ENCODE results near the gene KDM4D. TPM values are rescaled to one million over a fixed set of nuclear protein-coding genes. Genes with fewer than 3 reads are reported as not detected.
"Not testable (repeated sequence)": the region's sequence is repeated elsewhere in the genome, so short reads cannot be mapped to it uniquely, and the experiment has no call there.

The KDM4D gene
- total and polyA plus RNA-seq, 2 of the 8 experiments (the other 6 are each of a cell fraction or from before 2014, with no cell fraction given), result 1.5 to 4.5 TPM

- POLR2A ChIA-PET (ENCODE audit: partially characterized antibody), result interaction anchor here (0.9 kb wide), 1 partner anchor 21 kb away, joined by 3 read pairs; no protein-coding TSS in a partner anchor
- CTCF ChIA-PET (ENCODE audit: partially characterized antibody), result interaction anchor here (2.8 kb wide), 1 partner anchor 34 kb away, joined by 9 read pairs; no protein-coding TSS in a partner anchor
- H3K18ac ChIP-seq (ENCODE audit: extremely low read depth, low read length); H2AFZ ChIP-seq (ENCODE audit: low read length); H4K5ac ChIP-seq (ENCODE audit: insufficient read length, low read depth, low read length); H3K14ac ChIP-seq (ENCODE audit: insufficient read length); H3K4me3 ChIP-seq (ENCODE audit: extremely low read depth in 1 of 4, insufficient read depth in 2 of 4, low read depth in 3 of 4, low read length in 4 of 4); H2BK15ac ChIP-seq (ENCODE audit: low read length); FAIRE-seq; H4K20me1 ChIP-seq (replicated peaks in 1 of 2; ENCODE audit: control insufficient read depth in 1 of 2, insufficient read depth in 2 of 2, low read length in 2 of 2); H3K9me3 ChIP-seq (ENCODE audit: insufficient read depth in 2 of 2, low read depth in 1 of 2, low read length in 1 of 2); H2BK20ac ChIP-seq (ENCODE audit: low read length); H3K27ac ChIP-seq (ENCODE audit: low read depth, low read length); H3K56ac ChIP-seq (replicated peaks; ENCODE audit: insufficient read length, low read depth, low read length); H2BK12ac ChIP-seq (ENCODE audit: low read depth, low read length); H3K27me3 ChIP-seq (replicated peaks in 1 of 4; ENCODE audit: control insufficient read depth in 3 of 4, extremely low read depth in 1 of 4, insufficient read depth in 3 of 4, low read length in 3 of 4); H3K23me2 ChIP-seq (ENCODE audit: low read depth, low read length); H3K36me3 ChIP-seq (ENCODE audit: control insufficient read depth in 2 of 4, insufficient read depth in 4 of 4, low read length in 3 of 4); H3K79me1 ChIP-seq (ENCODE audit: low read depth, low read length); H3K4ac ChIP-seq (replicated peaks; ENCODE audit: insufficient read length, low read depth, low read length); H3K9ac ChIP-seq (replicated peaks in 1 of 4; ENCODE audit: extremely low read depth in 1 of 4, low read depth in 3 of 4, low read length in 3 of 4); H3K23ac ChIP-seq (ENCODE audit: insufficient read length); H3K4me1 ChIP-seq (replicated peaks in 1 of 4; ENCODE audit: control insufficient read depth in 3 of 4, insufficient read depth in 4 of 4, low read length in 3 of 4); H3K79me2 ChIP-seq (ENCODE audit: control insufficient read depth in 1 of 2, insufficient read depth in 2 of 2, low read length in 2 of 2); H4K91ac ChIP-seq (replicated peaks; ENCODE audit: insufficient read length, low read length); H4K8ac ChIP-seq (ENCODE audit: extremely low read depth, insufficient read depth, low read length); H2BK5ac ChIP-seq (ENCODE audit: low read depth, low read length); H2AK5ac ChIP-seq (ENCODE audit: low read depth, low read length); DNase-seq (ENCODE audit: low read depth in 1 of 2, low spot score in 2 of 2); H3K4me2 ChIP-seq (ENCODE audit: insufficient read depth in 1 of 2, low read depth in 2 of 2, low read length in 2 of 2); H2BK120ac ChIP-seq (replicated peaks; ENCODE audit: low read depth, low read length): not testable (repeated sequence)
Measured at GRCh38 chr11:94932072-94932471, 41.4 kb upstream of the KDM4D start.

All from H1 (cell line).